Loucy (cell line): Measurements from ENCODE around the gene ATP13A1.

Experiments used
- H2AFZ ChIP-seq: fragments of 200-600 bp; sonication (generic); 2 replicates; pipeline ENCODE4 v1.6.0; 2016; ENCODE audit warnings: antibody characterized with exemption, mild to moderate bottlenecking, low read length, moderate library complexity
- H3F3A ChIP-seq: fragments of 200-600 bp; 2 replicates; pipeline ENCODE4 v1.6.0; 2016; ENCODE audit warnings: antibody characterized with exemption, low read depth, mild to moderate bottlenecking
- H3K27me3 ChIP-seq: fragments of 200-600 bp; sonication (generic); 2 replicates; pipeline ENCODE4 v1.6.1; 2014; ENCODE audit warnings: low read length, mild to moderate bottlenecking; ENCODE audit not compliant: insufficient read depth, poor library complexity, severe bottlenecking
- H3K36me3 ChIP-seq: fragments of 200-600 bp; sonication (generic); 2 replicates; pipeline ENCODE4 v1.6.1; 2016; ENCODE audit warnings: low read length; ENCODE audit not compliant: insufficient read depth
- H3K4me1 ChIP-seq: fragments of 200-600 bp; sonication (generic); 2 replicates; pipeline ENCODE4 v1.5.1; 2014; ENCODE audit warnings: low read length, mild to moderate bottlenecking; ENCODE audit not compliant: insufficient read depth, poor library complexity, severe bottlenecking
- H3K4me2 ChIP-seq: fragments of 200-600 bp; sonication (generic); 2 replicates; pipeline ENCODE4 v1.6.0; 2014; ENCODE audit warnings: antibody characterized with exemption, low read length, low read depth, mild to moderate bottlenecking; ENCODE audit not compliant: poor library complexity, severe bottlenecking
- H3K4me3 ChIP-seq: fragments of 200-600 bp; sonication (generic); 2 replicates; pipeline ENCODE4 v1.5.1; 2014; ENCODE audit warnings: low read length, mild to moderate bottlenecking, mixed read lengths; ENCODE audit not compliant: poor library complexity, severe bottlenecking
- H3K79me2 ChIP-seq: fragments of 200-600 bp; sonication (generic); 2 replicates; pipeline ENCODE4 v1.6.1; 2014; ENCODE audit warnings: low read length; ENCODE audit not compliant: insufficient read depth
- H3K9ac ChIP-seq: fragments of 200-600 bp; sonication (generic); 2 replicates; pipeline ENCODE4 v1.6.0; 2014; ENCODE audit warnings: mild to moderate bottlenecking, low read depth, low read length, moderate library complexity; ENCODE audit not compliant: poor library complexity, severe bottlenecking
- H3K9me2 ChIP-seq: fragments of 200-600 bp; sonication (generic); replicated peaks from 2 replicates; pipeline ENCODE4 v1.6.1; 2016; ENCODE audit warnings: low read depth, low read length, mixed read lengths
- H3K9me3 ChIP-seq: fragments of 200-600 bp; sonication (generic); 2 replicates; pipeline ENCODE4 v1.6.1; 2014; ENCODE audit warnings: mild to moderate bottlenecking, antibody characterized with exemption, low read length, low read depth; ENCODE audit not compliant: insufficient read depth
- H4K20me1 ChIP-seq: fragments of 200-600 bp; sonication (generic); 2 replicates; pipeline ENCODE4 v1.6.0; 2014; ENCODE audit warnings: antibody characterized with exemption, low read length, mild to moderate bottlenecking; ENCODE audit not compliant: insufficient read depth, poor library complexity, severe bottlenecking
- EZH2phosphoT487 ChIP-seq: fragments of 200-600 bp; IDR thresholded peaks from 2 replicates; pipeline ENCODE4 v1.6.1; 2018; ENCODE audit warnings: antibody characterized with exemption, mild to moderate bottlenecking, moderate library complexity, borderline replicate concordance
- TF ChIP-seq, protein P1 (sequence below): fragments of 200-600 bp; sonication (generic); conservative IDR thresholded peaks from 2 replicates; pipeline ENCODE4 v1.5.1; 2014; ENCODE audit warnings: mild to moderate bottlenecking, antibody characterized with exemption, low read length

ATP13A1 gene

DNA sequence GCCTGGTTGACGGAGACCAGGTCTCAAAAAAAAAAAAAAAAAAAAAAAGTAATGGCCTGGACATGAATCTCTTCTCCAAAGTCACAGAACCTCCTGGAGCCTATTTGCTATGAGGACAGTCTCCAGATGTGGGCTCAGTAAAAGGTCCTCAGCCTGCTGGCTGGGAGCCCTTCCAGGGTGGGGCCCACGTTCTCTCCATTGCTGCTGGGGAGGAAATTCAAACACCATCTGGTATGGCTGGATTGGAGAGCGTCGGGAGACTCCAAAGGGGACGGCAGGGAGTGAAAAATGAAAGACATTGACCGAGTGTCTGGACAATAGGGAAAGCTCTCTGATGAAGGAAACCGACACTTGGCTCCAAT lies 43.6 kb downstream of the ATP13A1 start:
- H3K9me3 ChIP-seq, result no peaks in the 10 kb centered on the region
- no peaks in the 10 kb centered on the region for H3K36me3 ChIP-seq
- no peaks in the 10 kb centered on the region for H3F3A ChIP-seq
- no peak overlapping the region for H3K4me2 ChIP-seq
- H2AFZ ChIP-seq, result no peak overlapping the region
- H3K4me1 ChIP-seq, result no peaks in the 10 kb centered on the region
- no peaks in the 10 kb centered on the region for H3K79me2 ChIP-seq
- H3K9ac ChIP-seq, result no peak overlapping the region
- no peaks in the 10 kb centered on the region for H4K20me1 ChIP-seq
- no peaks in the 10 kb centered on the region for H3K27me3 ChIP-seq
- TF ChIP-seq, protein P1, sequence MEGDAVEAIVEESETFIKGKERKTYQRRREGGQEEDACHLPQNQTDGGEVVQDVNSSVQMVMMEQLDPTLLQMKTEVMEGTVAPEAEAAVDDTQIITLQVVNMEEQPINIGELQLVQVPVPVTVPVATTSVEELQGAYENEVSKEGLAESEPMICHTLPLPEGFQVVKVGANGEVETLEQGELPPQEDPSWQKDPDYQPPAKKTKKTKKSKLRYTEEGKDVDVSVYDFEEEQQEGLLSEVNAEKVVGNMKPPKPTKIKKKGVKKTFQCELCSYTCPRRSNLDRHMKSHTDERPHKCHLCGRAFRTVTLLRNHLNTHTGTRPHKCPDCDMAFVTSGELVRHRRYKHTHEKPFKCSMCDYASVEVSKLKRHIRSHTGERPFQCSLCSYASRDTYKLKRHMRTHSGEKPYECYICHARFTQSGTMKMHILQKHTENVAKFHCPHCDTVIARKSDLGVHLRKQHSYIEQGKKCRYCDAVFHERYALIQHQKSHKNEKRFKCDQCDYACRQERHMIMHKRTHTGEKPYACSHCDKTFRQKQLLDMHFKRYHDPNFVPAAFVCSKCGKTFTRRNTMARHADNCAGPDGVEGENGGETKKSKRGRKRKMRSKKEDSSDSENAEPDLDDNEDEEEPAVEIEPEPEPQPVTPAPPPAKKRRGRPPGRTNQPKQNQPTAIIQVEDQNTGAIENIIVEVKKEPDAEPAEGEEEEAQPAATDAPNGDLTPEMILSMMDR, result no peak
- TF ChIP-seq EZH2phosphoT487, result no peak
- no peak overlapping the region for H3K4me3 ChIP-seq
- H3K9me2 ChIP-seq, result no peaks in the 10 kb centered on the region

DNA sequence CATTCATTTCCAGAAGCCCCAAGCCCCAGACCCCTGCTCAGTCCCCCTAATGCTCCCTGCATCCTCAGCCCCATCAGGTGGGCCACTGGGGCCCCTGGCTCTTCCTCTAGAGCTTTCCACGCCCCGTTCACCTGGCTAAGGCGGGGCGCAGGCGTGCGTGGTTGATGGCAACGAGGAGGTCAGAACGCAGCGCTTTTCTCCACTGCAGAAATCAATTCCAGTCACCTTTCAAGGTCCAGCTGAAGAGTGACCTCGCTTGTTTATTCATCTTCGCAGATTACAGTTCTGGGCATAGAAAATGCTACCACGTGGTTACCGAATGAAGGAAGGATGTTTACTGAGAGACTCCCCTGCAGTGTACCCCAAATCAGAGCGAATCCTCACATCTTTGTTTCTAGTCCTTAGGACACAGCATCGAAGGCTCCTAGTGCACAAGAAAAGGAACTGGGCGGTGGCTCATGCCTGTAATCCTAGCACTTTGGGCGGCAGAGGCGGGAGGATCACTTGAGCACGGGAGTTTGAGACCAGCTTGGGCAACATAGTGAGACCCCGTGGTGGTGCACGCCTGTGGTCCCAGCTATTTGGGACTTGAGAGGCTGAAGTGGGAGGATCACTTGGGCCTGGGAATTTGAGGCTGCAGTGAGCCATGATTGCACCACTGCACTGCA lies 44.2 kb downstream of the ATP13A1 start:
- Histone ChIP-seq H3F3A (no peaks in the 10 kb centered on the region), H3K9me2 (no peaks in the 10 kb centered on the region), H3K79me2 (no peaks in the 10 kb centered on the region), H3K4me1 (no peaks in the 10 kb centered on the region), H3K9ac (no peak overlapping the region), H3K9me3 (no peaks in the 10 kb centered on the region), H3K27me3 (no peaks in the 10 kb centered on the region), H3K4me2 (peak overlapping the region; percentile 76), H4K20me1 (no peaks in the 10 kb centered on the region), H3K4me3 (peak overlapping the region; percentile 69), H3K36me3 (no peaks in the 10 kb centered on the region), H2AFZ (peak overlapping the region; percentile 74; the same call in 1 of the 2 replicates)
- TF ChIP-seq EZH2phosphoT487, result no peak
- TF ChIP-seq, protein P1, result no peak

DNA sequence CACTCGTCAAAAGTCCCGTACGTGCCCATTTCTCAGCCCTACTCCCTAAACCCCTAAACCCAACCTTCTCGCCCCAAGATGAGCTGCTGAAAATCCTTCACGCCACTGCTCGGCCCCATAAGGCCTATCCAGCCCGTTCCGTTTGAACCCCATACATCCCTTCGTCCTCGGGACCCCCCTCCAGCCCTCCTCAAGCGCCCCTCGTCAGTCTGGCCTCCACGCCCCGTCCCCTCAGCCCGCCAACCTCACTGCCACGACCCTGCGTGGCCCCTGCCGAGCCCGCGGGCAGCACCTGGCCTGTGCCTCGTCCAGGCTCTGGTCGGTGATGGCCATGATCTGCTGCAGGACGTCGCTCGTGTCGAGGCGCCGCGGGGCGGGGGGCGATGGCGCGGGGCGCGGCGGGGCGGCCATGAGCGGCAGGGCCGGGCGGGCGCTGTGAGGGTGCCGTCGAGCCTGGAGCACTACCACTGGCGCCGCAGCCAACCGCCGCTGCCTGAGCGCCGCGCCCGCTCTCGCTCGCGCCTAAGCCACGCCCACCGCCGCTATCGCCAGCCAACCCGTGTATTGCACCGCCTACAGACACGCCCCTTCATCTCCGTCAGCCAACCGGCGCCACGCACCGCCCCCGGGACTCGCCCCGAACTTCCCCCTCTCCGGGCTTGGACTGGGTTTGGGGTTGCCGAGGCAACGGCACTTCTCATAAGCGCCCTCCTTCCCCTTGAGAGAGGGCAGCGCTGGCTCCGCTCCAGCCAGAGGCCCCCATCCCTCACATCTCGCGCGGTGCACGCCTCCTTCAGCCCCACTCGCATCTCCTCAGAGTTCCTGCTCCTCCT lies 45.0 kb downstream of the ATP13A1 start, which contains the start of gene PBX4:
Gene PBX4 (minus strand): TSS at position 469 of the 833 bp plus-strand sequence. CDS start 58 bp downstream, at position 411.
- H3K4me3 ChIP-seq, result peak within 1 kb of the TSS; percentile 69
- no peaks in the 10 kb centered on the region for H3K27me3 ChIP-seq
- H4K20me1 ChIP-seq, result no peaks in the 10 kb centered on the region
- peak within 1 kb of the TSS; percentile 74 for H2AFZ ChIP-seq
- TF ChIP-seq, protein P1, result no peak
- peak within 1 kb of the TSS; percentile 50 for H3K9ac ChIP-seq
- H3K4me2 ChIP-seq, result peak within 1 kb of the TSS; percentile 76
- no peaks in the 10 kb centered on the region for H3K4me1 ChIP-seq
- H3K36me3 ChIP-seq, result no peaks in the 10 kb centered on the region
- H3F3A ChIP-seq, result no peaks in the 10 kb centered on the region
- no peaks in the 10 kb centered on the region for H3K9me2 ChIP-seq
- H3K79me2 ChIP-seq, result no peaks in the 10 kb centered on the region
- H3K9me3 ChIP-seq, result no peaks in the 10 kb centered on the region
